ENCODE measurements around the gene SLC25A53.

GRCh38 chrX:104126856-104127255, 30.0 kb downstream of the SLC25A53 start:
- TF ChIP-seq, protein P1, sequence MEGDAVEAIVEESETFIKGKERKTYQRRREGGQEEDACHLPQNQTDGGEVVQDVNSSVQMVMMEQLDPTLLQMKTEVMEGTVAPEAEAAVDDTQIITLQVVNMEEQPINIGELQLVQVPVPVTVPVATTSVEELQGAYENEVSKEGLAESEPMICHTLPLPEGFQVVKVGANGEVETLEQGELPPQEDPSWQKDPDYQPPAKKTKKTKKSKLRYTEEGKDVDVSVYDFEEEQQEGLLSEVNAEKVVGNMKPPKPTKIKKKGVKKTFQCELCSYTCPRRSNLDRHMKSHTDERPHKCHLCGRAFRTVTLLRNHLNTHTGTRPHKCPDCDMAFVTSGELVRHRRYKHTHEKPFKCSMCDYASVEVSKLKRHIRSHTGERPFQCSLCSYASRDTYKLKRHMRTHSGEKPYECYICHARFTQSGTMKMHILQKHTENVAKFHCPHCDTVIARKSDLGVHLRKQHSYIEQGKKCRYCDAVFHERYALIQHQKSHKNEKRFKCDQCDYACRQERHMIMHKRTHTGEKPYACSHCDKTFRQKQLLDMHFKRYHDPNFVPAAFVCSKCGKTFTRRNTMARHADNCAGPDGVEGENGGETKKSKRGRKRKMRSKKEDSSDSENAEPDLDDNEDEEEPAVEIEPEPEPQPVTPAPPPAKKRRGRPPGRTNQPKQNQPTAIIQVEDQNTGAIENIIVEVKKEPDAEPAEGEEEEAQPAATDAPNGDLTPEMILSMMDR (IDR thresholded peaks at IDR 0.05; ENCODE audit: insufficient read depth, low read length, poor library complexity, severe bottlenecking): no peak
- no peak for TF ChIP-seq EZH2phosphoT487 (conservative IDR thresholded peaks at IDR 0.05; ENCODE audit: low read length)
